Measurements from ENCODE around the gene DYRK1A. TPM values are rescaled to one million over a fixed set of nuclear protein-coding genes. Genes with fewer than 3 reads are reported as not detected.

The DYRK1A gene
- total and polyA plus RNA-seq, 2 donors from 2014 or later = 14.5 to 78.0 TPM

- TF ChIP-seq, protein P1, sequence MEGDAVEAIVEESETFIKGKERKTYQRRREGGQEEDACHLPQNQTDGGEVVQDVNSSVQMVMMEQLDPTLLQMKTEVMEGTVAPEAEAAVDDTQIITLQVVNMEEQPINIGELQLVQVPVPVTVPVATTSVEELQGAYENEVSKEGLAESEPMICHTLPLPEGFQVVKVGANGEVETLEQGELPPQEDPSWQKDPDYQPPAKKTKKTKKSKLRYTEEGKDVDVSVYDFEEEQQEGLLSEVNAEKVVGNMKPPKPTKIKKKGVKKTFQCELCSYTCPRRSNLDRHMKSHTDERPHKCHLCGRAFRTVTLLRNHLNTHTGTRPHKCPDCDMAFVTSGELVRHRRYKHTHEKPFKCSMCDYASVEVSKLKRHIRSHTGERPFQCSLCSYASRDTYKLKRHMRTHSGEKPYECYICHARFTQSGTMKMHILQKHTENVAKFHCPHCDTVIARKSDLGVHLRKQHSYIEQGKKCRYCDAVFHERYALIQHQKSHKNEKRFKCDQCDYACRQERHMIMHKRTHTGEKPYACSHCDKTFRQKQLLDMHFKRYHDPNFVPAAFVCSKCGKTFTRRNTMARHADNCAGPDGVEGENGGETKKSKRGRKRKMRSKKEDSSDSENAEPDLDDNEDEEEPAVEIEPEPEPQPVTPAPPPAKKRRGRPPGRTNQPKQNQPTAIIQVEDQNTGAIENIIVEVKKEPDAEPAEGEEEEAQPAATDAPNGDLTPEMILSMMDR (IDR thresholded peaks at IDR 0.05; ENCODE audit: borderline replicate concordance, extremely low read depth, insufficient read depth) = no peak
- H3K27ac ChIP-seq (ENCODE audit: low read depth in 2 of 2, low read length in 2 of 2) = no peak overlapping the region
- H3K9me3 ChIP-seq (ENCODE audit: control insufficient read depth in 2 of 3, insufficient read depth in 1 of 3, low read length in 3 of 3) = no peaks in the 10 kb centered on the region
- no peak overlapping the region for H3K9ac ChIP-seq (ENCODE audit: low read length in 3 of 3)
- peaks cover 0 to 12% (median 10%) of the 10 kb centered on the region in 3 donors for H3K4me1 ChIP-seq (ENCODE audit: control insufficient read depth in 2 of 3, insufficient read depth in 2 of 3, low read depth in 1 of 3, low read length in 3 of 3)
- intact Hi-C loops (cut with DNase I) = no loop called here
- FAIRE-seq (no peak), DNase-seq (no peak)
- H3K36me3 ChIP-seq (ENCODE audit: control insufficient read depth in 2 of 3, insufficient read depth in 3 of 3, low read length in 3 of 3) = no peaks in the 10 kb centered on the region
- H3K4me3 ChIP-seq (ENCODE audit: low read length in 3 of 3) = no peak overlapping the region
- H3K27me3 ChIP-seq (ENCODE audit: control insufficient read depth, insufficient read depth, low read length) = no peaks in the 10 kb centered on the region
Observed at GRCh38 chr21:37393030-37393429, 26.5 kb downstream of the DYRK1A start.

DNA sequence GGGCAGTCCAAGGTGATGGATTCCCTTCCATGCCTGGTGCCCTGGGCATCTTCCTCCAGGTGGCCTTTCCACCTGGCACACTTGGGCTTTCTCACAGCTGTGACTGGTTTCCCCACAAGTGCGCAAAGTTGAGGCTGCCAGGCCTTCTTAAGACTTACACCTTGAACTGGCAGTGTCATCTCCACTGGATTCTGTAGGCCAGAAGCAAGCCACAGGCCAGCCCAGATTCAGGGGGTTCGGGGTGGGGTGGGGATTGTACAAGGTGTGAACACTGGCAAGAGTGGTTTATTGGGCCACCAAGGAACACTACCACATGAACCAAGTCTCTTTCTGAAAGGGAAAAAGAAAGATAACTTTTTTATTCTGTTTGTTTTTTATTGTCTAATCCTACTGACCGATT lies 27.2 kb downstream of the DYRK1A start:
- intact Hi-C loops (cut with DNase I) = no loop called here
- H3K4me1 ChIP-seq (ENCODE audit: control insufficient read depth in 2 of 3, insufficient read depth in 2 of 3, low read depth in 1 of 3, low read length in 3 of 3) = peaks cover 0 to 14% (median 10%) of the 10 kb centered on the region in 3 donors
- H3K27me3 ChIP-seq (ENCODE audit: control insufficient read depth, insufficient read depth, low read length) = no peaks in the 10 kb centered on the region
- H3K9me3 ChIP-seq (ENCODE audit: control insufficient read depth in 2 of 3, insufficient read depth in 1 of 3, low read length in 3 of 3) = no peaks in the 10 kb centered on the region
- H3K4me3 ChIP-seq (ENCODE audit: low read length in 3 of 3) = no peak overlapping the region
- H3K9ac ChIP-seq (ENCODE audit: low read length in 3 of 3) = no peak overlapping the region
- no peak for FAIRE-seq
- no peaks in the 10 kb centered on the region for H3K36me3 ChIP-seq (ENCODE audit: control insufficient read depth in 2 of 3, insufficient read depth in 3 of 3, low read length in 3 of 3)
- no peak overlapping the region for H3K27ac ChIP-seq (ENCODE audit: low read depth in 2 of 2, low read length in 2 of 2)
- DNase-seq = no peak
- TF ChIP-seq, protein P1 (IDR thresholded peaks at IDR 0.05; ENCODE audit: borderline replicate concordance, extremely low read depth, insufficient read depth) = no peak

DNA sequence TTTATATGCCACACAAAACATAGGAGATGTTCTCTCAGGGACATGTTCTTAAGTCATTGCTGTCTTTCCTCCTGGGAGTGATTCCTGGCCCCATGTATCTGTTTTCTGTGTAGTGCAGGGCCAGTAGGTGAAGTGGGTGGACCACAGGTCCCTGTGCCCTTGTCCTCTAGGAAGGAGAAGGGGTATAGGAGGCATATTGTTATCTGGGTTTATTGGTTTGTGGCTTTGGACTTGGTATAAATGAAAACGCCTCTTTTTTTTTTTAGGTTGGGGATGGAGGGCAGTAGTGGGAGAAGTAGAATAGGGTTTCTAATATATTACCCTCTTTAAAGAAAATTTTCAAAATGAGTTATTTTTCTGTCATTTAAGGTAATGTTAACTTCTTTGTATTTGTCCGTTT lies 29.4 kb downstream of the DYRK1A start:
- DNase-seq = no peak
- TF ChIP-seq, protein P1 (IDR thresholded peaks at IDR 0.05; ENCODE audit: borderline replicate concordance, extremely low read depth, insufficient read depth) = no peak
- intact Hi-C loops (cut with DNase I) = no loop called here
- Histone ChIP-seq H3K9me3 (ENCODE audit: control insufficient read depth in 2 of 3, insufficient read depth in 1 of 3, low read length in 3 of 3) (no peaks in the 10 kb centered on the region), H3K9ac (ENCODE audit: low read length in 3 of 3) (no peak overlapping the region), H3K27me3 (ENCODE audit: control insufficient read depth, insufficient read depth, low read length) (no peaks in the 10 kb centered on the region), H3K36me3 (ENCODE audit: control insufficient read depth in 2 of 3, insufficient read depth in 3 of 3, low read length in 3 of 3) (no peaks in the 10 kb centered on the region), H3K4me3 (ENCODE audit: low read length in 3 of 3) (no peak overlapping the region), H3K4me1 (ENCODE audit: control insufficient read depth in 2 of 3, insufficient read depth in 2 of 3, low read depth in 1 of 3, low read length in 3 of 3) (peaks cover 0 to 20% (median 10%) of the 10 kb centered on the region in 3 donors), H3K27ac (ENCODE audit: low read depth in 2 of 2, low read length in 2 of 2) (no peak overlapping the region)
- FAIRE-seq = no peak

DNA sequence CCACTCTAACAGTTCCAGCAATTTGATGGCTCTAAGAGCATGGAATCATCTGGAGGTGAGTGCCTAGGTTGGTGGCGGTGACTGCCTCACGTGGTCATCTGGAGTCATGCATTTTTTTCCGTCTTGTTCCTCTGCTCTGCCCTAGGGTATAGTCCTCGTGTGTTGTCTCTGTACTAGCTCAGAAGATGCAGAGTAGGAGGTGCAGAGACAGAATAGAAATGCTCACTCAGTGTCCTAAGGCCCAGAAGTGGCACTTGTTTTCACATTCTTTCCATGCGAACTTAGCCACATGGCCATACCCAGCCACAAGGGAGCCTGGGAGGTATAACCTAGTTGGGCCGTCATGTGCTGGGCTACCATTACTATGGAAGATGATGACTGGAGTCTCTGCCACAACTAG lies 30.3 kb downstream of the DYRK1A start:
- TF ChIP-seq, protein P1 (IDR thresholded peaks at IDR 0.05; ENCODE audit: borderline replicate concordance, extremely low read depth, insufficient read depth) = no peak
- Histone ChIP-seq H3K4me3 (ENCODE audit: low read length in 3 of 3) (no peak overlapping the region), H3K9ac (ENCODE audit: low read length in 3 of 3) (no peak overlapping the region), H3K27me3 (ENCODE audit: control insufficient read depth, insufficient read depth, low read length) (no peaks in the 10 kb centered on the region), H3K36me3 (ENCODE audit: control insufficient read depth in 2 of 3, insufficient read depth in 3 of 3, low read length in 3 of 3) (no peaks in the 10 kb centered on the region), H3K4me1 (ENCODE audit: control insufficient read depth in 2 of 3, insufficient read depth in 2 of 3, low read depth in 1 of 3, low read length in 3 of 3) (peaks cover 0 to 20% (median 10%) of the 10 kb centered on the region in 3 donors), H3K27ac (ENCODE audit: low read depth in 2 of 2, low read length in 2 of 2) (no peak overlapping the region), H3K9me3 (ENCODE audit: control insufficient read depth in 2 of 3, insufficient read depth in 1 of 3, low read length in 3 of 3) (no peaks in the 10 kb centered on the region)
- intact Hi-C loops (cut with DNase I) = no loop called here
- DNase-seq = no peak
- FAIRE-seq = no peak

Measured in kidney (tissue), 14 donors.